DOHH2 (cell line): ENCODE data around the gene DPP4.
"Not testable (repeated sequence)": the region's sequence is repeated elsewhere in the genome, so short reads cannot be mapped to it uniquely, and the experiment has no call there.

ENCODE experiments used
- H3F3A ChIP-seq: fragments of 200-600 bp; sonication (generic), shearing (Covaris generic); 2 replicates; pipeline ENCODE4 v1.6.0; 2016; ENCODE audit warnings: antibody characterized with exemption, mild to moderate bottlenecking; ENCODE audit not compliant: control insufficient read depth, insufficient read depth
- H3K27ac ChIP-seq: fragments of 200-600 bp; sonication (generic); 2 replicates; pipeline ENCODE4 v1.5.1; 2014; ENCODE audit warnings: low read depth, mild to moderate bottlenecking, low read length, moderate library complexity
- H3K27me3 ChIP-seq: fragments of 200-600 bp; sonication (generic); 2 replicates; pipeline ENCODE4 v1.6.1; 2014; ENCODE audit warnings: mild to moderate bottlenecking, low read length, mixed read lengths; ENCODE audit not compliant: control insufficient read depth
- H3K36me3 ChIP-seq: fragments of 200-600 bp; sonication (generic); 2 replicates; pipeline ENCODE4 v1.6.1; 2014; ENCODE audit warnings: mild to moderate bottlenecking, low read length, moderate library complexity, mixed read lengths; ENCODE audit not compliant: control insufficient read depth
- H3K4me1 ChIP-seq: fragments of 200-600 bp; sonication (generic); 2 replicates; pipeline ENCODE4 v1.6.1; 2014; ENCODE audit warnings: mild to moderate bottlenecking, low read length, mixed read lengths; ENCODE audit not compliant: control insufficient read depth
- H3K4me2 ChIP-seq: fragments of 200-600 bp; sonication (generic); 2 replicates; pipeline ENCODE4 v1.6.0; 2014; ENCODE audit warnings: mild to moderate bottlenecking, low read length, moderate library complexity
- H3K4me3 ChIP-seq: fragments of 200-600 bp; sonication (generic); 2 replicates; pipeline ENCODE4 v1.5.1; 2014; ENCODE audit warnings: mild to moderate bottlenecking, low read length, mixed read lengths
- H3K79me2 ChIP-seq: fragments of 200-600 bp; sonication (generic); 2 replicates; pipeline ENCODE4 v1.6.1; 2014; ENCODE audit warnings: mild to moderate bottlenecking, low read length, mixed read lengths; ENCODE audit not compliant: control insufficient read depth
- H3K9me2 ChIP-seq: fragments of 200-600 bp; sonication (generic); replicated peaks from 2 replicates; pipeline ENCODE4 v1.6.1; 2014; ENCODE audit warnings: mild to moderate bottlenecking, low read length, mixed read lengths; ENCODE audit not compliant: control insufficient read depth
- H3K9me3 ChIP-seq: fragments of 200-600 bp; sonication (generic); 2 replicates; pipeline ENCODE4 v1.6.1; 2014; ENCODE audit warnings: antibody characterized with exemption, low read length, mixed read lengths; ENCODE audit not compliant: control insufficient read depth, insufficient read depth
- H4K20me1 ChIP-seq: fragments of 200-600 bp; sonication (generic); 2 replicates; pipeline ENCODE4 v1.6.0; 2014; ENCODE audit warnings: low read depth, mild to moderate bottlenecking, antibody characterized with exemption, low read length, moderate library complexity; ENCODE audit not compliant: control insufficient read depth, insufficient read depth
- CTCF ChIP-seq: fragments of 200-600 bp; sonication (generic); IDR thresholded peaks from one replicate; pipeline ENCODE4 v1.5.1; 2014; ENCODE audit warnings: antibody characterized with exemption, mild to moderate bottlenecking, low read depth, low read length; ENCODE audit not compliant: poor library complexity, severe bottlenecking
- EZH2phosphoT487 ChIP-seq: fragments of 200-600 bp; sonication (generic); IDR thresholded peaks from 2 replicates; pipeline ENCODE4 v1.6.1; 2017; ENCODE audit warnings: borderline replicate concordance, mild to moderate bottlenecking, antibody characterized with exemption, low read length, moderate library complexity, mixed read lengths

Gene DPP4

DNA sequence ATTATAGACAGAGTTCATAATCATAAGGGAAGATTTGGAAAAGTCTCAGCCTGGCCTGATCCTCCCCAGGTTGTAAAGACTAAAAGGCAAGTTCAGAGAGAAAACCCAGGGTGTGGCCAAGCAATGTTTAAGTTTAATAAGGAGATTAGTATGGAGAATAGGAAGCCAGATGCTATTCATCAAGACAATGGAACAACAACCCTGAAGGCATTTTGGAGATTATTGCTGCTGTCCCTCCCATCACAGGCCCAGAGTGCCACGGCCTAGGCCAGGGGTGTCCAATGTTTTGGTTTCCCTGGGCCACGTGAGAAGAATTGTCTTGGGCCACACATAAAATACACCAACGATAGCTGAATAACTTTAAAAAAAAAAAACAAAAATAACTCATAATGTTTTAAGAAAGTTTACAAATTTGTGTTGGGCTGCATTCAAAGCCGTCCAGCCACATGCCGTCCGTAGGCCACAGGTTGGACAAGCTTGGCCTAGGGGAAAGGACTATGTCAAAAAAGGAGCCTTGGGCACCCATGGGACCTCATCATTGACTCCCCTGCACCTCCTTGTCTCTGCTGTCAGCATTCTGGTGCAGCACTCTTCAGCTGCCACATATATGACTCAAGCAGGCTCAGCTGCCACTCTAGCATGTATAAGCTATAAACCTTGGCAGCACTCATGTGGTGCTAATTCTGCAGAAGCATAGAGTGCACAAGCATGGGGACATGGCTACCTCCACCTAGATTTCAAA, 20.8 kb downstream of the DPP4 start:
- peaks cover 5% of the 10 kb centered on the region; the same call in 1 of the 2 replicates for H3K9me3 ChIP-seq
- no peak for TF ChIP-seq EZH2phosphoT487
- no peak for TF ChIP-seq CTCF
- no peaks in the 10 kb centered on the region for H3K4me1 ChIP-seq
- no peaks in the 10 kb centered on the region for H3K27me3 ChIP-seq
- H3K4me3 ChIP-seq, result no peak overlapping the region
- H3F3A ChIP-seq, result no peaks in the 10 kb centered on the region
- H3K36me3 ChIP-seq, result no peaks in the 10 kb centered on the region
- H3K4me2 ChIP-seq, result no peak overlapping the region
- no peak overlapping the region for H3K27ac ChIP-seq
- no peaks in the 10 kb centered on the region for H4K20me1 ChIP-seq
- no peaks in the 10 kb centered on the region for H3K9me2 ChIP-seq
- H3K79me2 ChIP-seq, result no peaks in the 10 kb centered on the region

DNA sequence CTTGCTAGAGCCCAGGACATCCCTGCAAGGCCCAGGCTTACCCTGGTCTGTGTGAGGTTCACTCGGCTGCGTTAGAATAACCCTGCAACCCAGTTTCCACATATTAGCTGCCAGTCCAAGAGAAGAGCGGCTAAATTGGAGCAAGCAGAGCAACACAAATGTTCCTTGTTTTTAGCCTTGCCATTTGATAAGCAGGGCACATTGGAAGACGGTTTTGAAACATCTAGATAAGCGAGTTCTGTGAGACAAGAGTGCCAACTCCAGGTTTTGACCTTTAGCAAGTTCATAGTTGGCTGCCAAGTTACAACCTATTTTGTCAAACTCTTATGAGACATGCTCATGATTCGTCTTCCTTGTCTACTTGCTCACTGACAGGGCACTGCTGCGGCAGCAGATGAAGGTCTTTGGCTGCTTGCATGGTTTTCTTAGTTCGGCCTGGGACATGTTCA, 23.5 kb downstream of the DPP4 start:
- Histone ChIP-seq H3F3A (no peaks in the 10 kb centered on the region), H3K4me2 (no peak overlapping the region), H3K4me3 (no peak overlapping the region), H3K9me3 (no peaks in the 10 kb centered on the region), H3K27ac (no peak overlapping the region), H3K79me2 (no peaks in the 10 kb centered on the region), H4K20me1 (no peaks in the 10 kb centered on the region), H3K4me1 (no peaks in the 10 kb centered on the region), H3K9me2 (no peaks in the 10 kb centered on the region), H3K27me3 (no peaks in the 10 kb centered on the region), H3K36me3 (no peaks in the 10 kb centered on the region)
- TF ChIP-seq EZH2phosphoT487 (no peak), CTCF (no peak)

- H3K27me3 ChIP-seq, H3K4me2 ChIP-seq, H4K20me1 ChIP-seq, H3K4me1 ChIP-seq, H3K27ac ChIP-seq, H3K9me3 ChIP-seq, H3K36me3 ChIP-seq, H3F3A ChIP-seq, H3K79me2 ChIP-seq, H3K9me2 ChIP-seq, H3K4me3 ChIP-seq: not testable (repeated sequence)
Observed at GRCh38 chr2:162049089-162049488, 24.9 kb downstream of the DPP4 start.

DNA sequence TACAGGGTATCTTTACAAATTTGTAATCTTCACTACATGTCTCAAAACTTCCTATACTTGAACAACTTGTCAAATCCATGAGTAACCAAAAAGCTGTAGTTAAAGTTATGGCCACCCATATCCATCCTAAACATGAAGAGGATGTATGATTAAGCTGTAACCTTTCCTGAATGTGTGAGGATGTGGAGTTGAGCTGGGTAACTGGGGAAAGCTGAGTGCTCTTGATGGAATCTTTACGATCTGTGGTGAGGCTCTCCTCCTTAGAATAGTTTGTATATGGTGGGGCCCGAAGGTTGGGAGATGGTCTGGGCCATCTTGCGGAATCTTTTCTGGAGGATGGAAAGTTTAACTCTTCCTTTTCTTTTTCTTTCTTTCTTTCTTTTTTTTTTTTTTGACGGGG, 29.4 kb downstream of the DPP4 start:
- Histone ChIP-seq H3K9me2 (no peaks in the 10 kb centered on the region), H3K4me1 (no peaks in the 10 kb centered on the region), H4K20me1 (no peaks in the 10 kb centered on the region), H3F3A (no peaks in the 10 kb centered on the region), H3K36me3 (no peaks in the 10 kb centered on the region), H3K79me2 (no peaks in the 10 kb centered on the region), H3K4me2 (no peak overlapping the region), H3K27ac (no peak overlapping the region), H3K27me3 (no peaks in the 10 kb centered on the region), H3K9me3 (no peaks in the 10 kb centered on the region), H3K4me3 (no peak overlapping the region)
- TF ChIP-seq CTCF (no peak), EZH2phosphoT487 (no peak)
